ENCODE measurements around the gene HJV.

The HJV gene

DNA sequence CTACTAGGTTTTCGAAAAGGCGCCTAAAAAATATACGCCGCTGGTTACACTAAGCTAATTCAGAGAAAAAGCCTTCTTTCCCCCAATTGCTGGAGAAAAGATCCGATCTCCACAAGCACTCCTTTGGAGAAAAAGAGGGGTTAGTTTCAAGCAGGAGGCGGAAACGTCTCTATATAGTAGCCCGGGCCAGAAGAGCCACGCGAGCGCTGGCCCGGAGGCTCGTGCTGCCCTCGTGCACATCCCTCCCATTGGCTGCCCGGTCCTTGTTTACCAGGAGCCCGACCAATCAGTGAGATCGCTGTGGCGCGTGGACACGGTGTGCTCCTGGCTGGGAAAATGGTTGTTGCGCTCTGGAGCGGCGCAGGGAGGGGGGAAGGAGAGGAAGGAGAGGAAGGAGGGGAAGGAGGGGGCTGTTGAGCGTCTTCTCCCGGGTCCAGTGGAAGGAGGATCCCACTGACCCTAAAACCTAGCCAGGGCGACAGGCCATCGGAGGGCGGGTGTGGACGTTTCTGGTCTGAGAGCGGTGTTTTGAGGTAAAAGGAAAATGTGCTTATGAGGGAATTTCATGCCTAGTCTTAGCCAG lies 25.0 kb downstream of the HJV start, which contains the start of gene TXNIP:
Gene TXNIP, minus strand, starts transcription at position 147 of the 583 bp plus-strand sequence. CDS start 313 bp downstream, outside the sequence.
- Histone ChIP-seq H2AFZ (ENCODE audit: low read length) (no peak within 1 kb of the TSS), H3K4me2 (ENCODE audit: low read length) (peak within 1 kb of the TSS; percentile 89), H3K27me3 (ENCODE audit: insufficient read depth, low read length) (no peaks in the 10 kb centered on the region), H3K9me2 (ENCODE audit: low read depth, low read length) (no peaks in the 10 kb centered on the region), H3K4me1 (ENCODE audit: insufficient read depth, low read length, severe bottlenecking) (peaks cover 76% of the 10 kb centered on the region), H3K79me2 (ENCODE audit: insufficient read depth, low read length) (peaks cover 27% of the 10 kb centered on the region), H3K36me3 (ENCODE audit: insufficient read depth, low read length) (peaks cover 40% of the 10 kb centered on the region), H4K20me1 (ENCODE audit: insufficient read depth, low read length) (no peaks in the 10 kb centered on the region), H3K27ac (ENCODE audit: low read depth, low read length, poor library complexity, severe bottlenecking) (peak within 1 kb of the TSS; percentile 98), H3K4me3 (ENCODE audit: low read depth, low read length, poor library complexity, severe bottlenecking) (peak within 1 kb of the TSS; percentile 99), H3F3A (ENCODE audit: insufficient read depth, low read length) (peaks cover 32% of the 10 kb centered on the region), H3K9me3 (ENCODE audit: low read length) (no peaks in the 10 kb centered on the region), H3K9ac (ENCODE audit: low read length) (peak within 1 kb of the TSS; percentile 98)
- TF ChIP-seq, protein P1, sequence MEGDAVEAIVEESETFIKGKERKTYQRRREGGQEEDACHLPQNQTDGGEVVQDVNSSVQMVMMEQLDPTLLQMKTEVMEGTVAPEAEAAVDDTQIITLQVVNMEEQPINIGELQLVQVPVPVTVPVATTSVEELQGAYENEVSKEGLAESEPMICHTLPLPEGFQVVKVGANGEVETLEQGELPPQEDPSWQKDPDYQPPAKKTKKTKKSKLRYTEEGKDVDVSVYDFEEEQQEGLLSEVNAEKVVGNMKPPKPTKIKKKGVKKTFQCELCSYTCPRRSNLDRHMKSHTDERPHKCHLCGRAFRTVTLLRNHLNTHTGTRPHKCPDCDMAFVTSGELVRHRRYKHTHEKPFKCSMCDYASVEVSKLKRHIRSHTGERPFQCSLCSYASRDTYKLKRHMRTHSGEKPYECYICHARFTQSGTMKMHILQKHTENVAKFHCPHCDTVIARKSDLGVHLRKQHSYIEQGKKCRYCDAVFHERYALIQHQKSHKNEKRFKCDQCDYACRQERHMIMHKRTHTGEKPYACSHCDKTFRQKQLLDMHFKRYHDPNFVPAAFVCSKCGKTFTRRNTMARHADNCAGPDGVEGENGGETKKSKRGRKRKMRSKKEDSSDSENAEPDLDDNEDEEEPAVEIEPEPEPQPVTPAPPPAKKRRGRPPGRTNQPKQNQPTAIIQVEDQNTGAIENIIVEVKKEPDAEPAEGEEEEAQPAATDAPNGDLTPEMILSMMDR (IDR thresholded peaks at IDR 0.05; ENCODE audit: low read length), result no peak
- TF ChIP-seq EZH2 (IDR thresholded peaks at IDR 0.05; ENCODE audit: borderline replicate concordance, low read length), result no peak

DNA sequence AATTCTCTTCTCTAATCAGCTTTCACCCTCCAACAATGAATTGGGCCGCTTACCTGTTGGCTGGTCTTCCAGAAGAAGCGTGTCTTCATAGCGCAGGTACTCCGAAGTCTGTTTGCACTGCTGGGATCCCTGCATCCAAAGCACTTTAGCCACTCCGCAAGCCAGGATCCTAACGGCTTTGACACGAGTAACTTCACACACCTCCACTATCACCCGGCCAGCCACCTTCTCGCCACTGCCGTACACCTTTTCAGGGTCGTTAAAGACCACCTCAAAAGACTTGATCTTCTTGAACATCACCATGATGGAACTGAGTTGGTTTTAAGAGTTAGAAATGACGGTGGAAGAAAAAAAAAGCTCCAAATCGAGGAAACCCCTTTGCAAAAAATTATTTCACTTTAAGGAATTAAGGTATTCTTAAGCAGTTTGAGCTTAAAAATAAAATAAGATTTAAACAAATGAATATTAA lies 25.5 kb downstream of the HJV start:
- peak overlapping the region; percentile 99 for H3K4me3 ChIP-seq (ENCODE audit: low read depth, low read length, poor library complexity, severe bottlenecking)
- peaks cover 32% of the 10 kb centered on the region for H3F3A ChIP-seq (ENCODE audit: insufficient read depth, low read length)
- no peaks in the 10 kb centered on the region for H3K27me3 ChIP-seq (ENCODE audit: insufficient read depth, low read length)
- peaks cover 40% of the 10 kb centered on the region for H3K36me3 ChIP-seq (ENCODE audit: insufficient read depth, low read length)
- peak overlapping the region; percentile 98 for H3K9ac ChIP-seq (ENCODE audit: low read length)
- no peaks in the 10 kb centered on the region for H4K20me1 ChIP-seq (ENCODE audit: insufficient read depth, low read length)
- H3K27ac ChIP-seq (ENCODE audit: low read depth, low read length, poor library complexity, severe bottlenecking), result peak overlapping the region; percentile 98
- peaks cover 70% of the 10 kb centered on the region for H3K4me1 ChIP-seq (ENCODE audit: insufficient read depth, low read length, severe bottlenecking)
- H3K9me3 ChIP-seq (ENCODE audit: low read length), result no peaks in the 10 kb centered on the region
- H3K79me2 ChIP-seq (ENCODE audit: insufficient read depth, low read length), result peaks cover 27% of the 10 kb centered on the region
- TF ChIP-seq EZH2 (IDR thresholded peaks at IDR 0.05; ENCODE audit: borderline replicate concordance, low read length), result no peak
- TF ChIP-seq, protein P1 (IDR thresholded peaks at IDR 0.05; ENCODE audit: low read length), result no peak
- no peak overlapping the region for H2AFZ ChIP-seq (ENCODE audit: low read length)
- H3K9me2 ChIP-seq (ENCODE audit: low read depth, low read length), result no peaks in the 10 kb centered on the region
- peak overlapping the region; percentile 89 for H3K4me2 ChIP-seq (ENCODE audit: low read length)

DNA sequence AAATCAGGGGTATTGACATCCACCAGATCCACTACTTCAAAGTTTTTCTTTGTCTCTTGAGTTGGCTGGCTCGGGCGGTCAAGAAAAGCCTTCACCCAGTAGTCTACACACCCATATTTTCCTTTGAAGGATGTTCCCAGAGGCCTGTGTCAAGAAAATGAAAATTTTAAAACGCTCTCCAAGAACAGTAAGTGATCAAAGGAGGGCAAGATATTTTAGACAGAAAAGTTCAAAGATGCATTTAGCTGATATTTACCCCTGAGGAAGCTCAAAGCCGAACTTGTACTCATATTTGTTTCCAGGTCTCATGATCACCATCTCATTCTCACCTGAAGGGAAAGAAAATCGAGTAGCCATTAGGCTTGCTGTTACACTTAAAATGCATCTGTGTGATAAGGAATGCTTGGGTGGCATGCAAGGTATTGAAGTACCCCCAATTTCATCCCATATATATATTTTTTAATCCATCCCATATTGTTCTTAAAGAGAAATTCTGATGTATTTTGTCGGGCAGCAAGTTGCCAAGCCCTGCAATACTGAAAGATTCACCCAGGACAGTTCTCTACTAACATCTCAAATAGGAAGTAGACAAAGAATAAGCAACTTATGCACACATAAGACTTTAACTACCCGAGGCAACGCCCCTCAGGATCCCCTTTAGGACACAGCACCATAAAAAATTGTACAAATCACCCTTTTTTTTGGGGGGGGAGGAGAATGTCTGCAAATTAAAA lies 26.2 kb downstream of the HJV start:
- Histone ChIP-seq H3K4me2 (ENCODE audit: low read length) (peak overlapping the region; percentile 89), H3F3A (ENCODE audit: insufficient read depth, low read length) (peaks cover 34% of the 10 kb centered on the region), H3K4me3 (ENCODE audit: low read depth, low read length, poor library complexity, severe bottlenecking) (peak overlapping the region; percentile 99), H3K36me3 (ENCODE audit: insufficient read depth, low read length) (peaks cover 40% of the 10 kb centered on the region), H3K4me1 (ENCODE audit: insufficient read depth, low read length, severe bottlenecking) (peaks cover 67% of the 10 kb centered on the region), H3K27me3 (ENCODE audit: insufficient read depth, low read length) (no peaks in the 10 kb centered on the region), H2AFZ (ENCODE audit: low read length) (no peak overlapping the region), H4K20me1 (ENCODE audit: insufficient read depth, low read length) (no peaks in the 10 kb centered on the region), H3K79me2 (ENCODE audit: insufficient read depth, low read length) (peaks cover 27% of the 10 kb centered on the region), H3K27ac (ENCODE audit: low read depth, low read length, poor library complexity, severe bottlenecking) (peak overlapping the region; percentile 98), H3K9ac (ENCODE audit: low read length) (peak overlapping the region; percentile 98), H3K9me3 (ENCODE audit: low read length) (no peaks in the 10 kb centered on the region), H3K9me2 (ENCODE audit: low read depth, low read length) (no peaks in the 10 kb centered on the region)
- TF ChIP-seq, protein P1 (IDR thresholded peaks at IDR 0.05; ENCODE audit: low read length), result no peak
- TF ChIP-seq EZH2 (IDR thresholded peaks at IDR 0.05; ENCODE audit: borderline replicate concordance, low read length), result no peak

Measured in OCI-LY1 (cell line).